ENCODE data around the gene TMC8. TPM values are rescaled to one million over a fixed set of nuclear protein-coding genes. Genes with fewer than 3 reads are reported as not detected.

TMC8 gene
- polyA plus RNA-seq, 2 of the 4 experiments (the other 2 are of a cell fraction): 0.14 to 0.26 TPM

- ATAC-seq: peak; percentile 36 to 72
- H3K4me1 ChIP-seq: peaks cover 32% of the 10 kb centered on the region
- peak overlapping the region; percentile 82 to 88 for H3K27ac ChIP-seq
- no peak for FAIRE-seq
- H3K4me2 ChIP-seq: peak overlapping the region; percentile 91
- WGBS (ENCODE audit: missing lambda C conversion rate): 51% methylated on average over 9 of the region's 10 CpGs
- ChIA-PET POLR2A (interaction anchor here (0.9 to 2.1 kb wide), 3 partner anchors 17 to 44 kb away, joined by 4 to 5 read pairs (median 5); no protein-coding TSS in a partner anchor), CTCF (interaction anchor here (0.5 to 7.2 kb wide), 26 partner anchors 8 to 446 kb away, joined by 3 to 105 read pairs (median 5); partner anchors contain the start of genes BIRC5 and TMC6)
- H3K9me3 ChIP-seq: no peaks in the 10 kb centered on the region
- peak overlapping the region; percentile 72 for H3K4me3 ChIP-seq
- TF ChIP-seq RAD21 (conservative IDR thresholded peaks at IDR 0.05 in 1 of 2, IDR thresholded peaks at IDR 0.05 in 1 of 2) (no peak), FOSB (CRISPR knock-in tag; IDR thresholded peaks at IDR 0.05) (0 out of 2 replicates have a peak, but pooled peaks have one; percentile 24), HOXA7 (CRISPR knock-in tag; IDR thresholded peaks at IDR 0.05) (0 out of 2 replicates have a peak, but pooled peaks have one; percentile 22)
- peak; percentile 73 to 79 for DNase-seq (ENCODE audit: low read depth in 1 of 2, low spot score in 1 of 2)
Observed at GRCh38 chr17:78185981-78186691, 55.6 kb downstream of the TMC8 start.

GRCh38 chr17:78186692-78187595, 56.4 kb downstream of the TMC8 start, which contains the start of the genes AFMID and TK1:
Gene AFMID, plus strand, starts transcription at chr17:78187362. Its CDS starts 9 bp downstream, at chr17:78187371.
Gene TK1, minus strand, starts transcription at chr17:78187052. Its CDS starts 58 bp downstream, at chr17:78186994.
- peak; percentile 89 for TF ChIP-seq CTCF (IDR thresholded peaks at IDR 0.05)
- TF ChIP-seq MAFK (IDR thresholded peaks at IDR 0.05; ENCODE audit: partially characterized antibody): no peak
- TF ChIP-seq POLR2A (IDR thresholded peaks at IDR 0.05; ENCODE audit: low read length): peak; percentile 95
- TF ChIP-seq SMC3 (IDR thresholded peaks at IDR 0.05): peak; percentile 48; the same call in 2 of the 3 replicates
- TF ChIP-seq TP53 (CRISPR knock-in tag; IDR thresholded peaks at IDR 0.05): 0 out of 2 replicates have a peak, but pooled peaks have one; percentile 57
- peak in 1 of 2 experiments; percentile 29; a peak in 1 of 5 replicates for TF ChIP-seq RAD21 (conservative IDR thresholded peaks at IDR 0.05 in 1 of 2, IDR thresholded peaks at IDR 0.05 in 1 of 2)
- TF ChIP-seq BHLHE40 (IDR thresholded peaks at IDR 0.05; ENCODE audit: low read depth, low read length): 0 out of 2 replicates have a peak, but pooled peaks have one; percentile 18
- TF ChIP-seq RFX5 (IDR thresholded peaks at IDR 0.05): peak; percentile 73; the same call in 1 of the 2 replicates
- peak; percentile 60; the same call in 1 of the 2 replicates for TF ChIP-seq PHF8 (IDR thresholded peaks at IDR 0.05; ENCODE audit: borderline replicate concordance, low read depth)
- TF ChIP-seq USF2 (IDR thresholded peaks at IDR 0.05): peak; percentile 68
- peak; percentile 52 to 82; a peak in 4 of 5 replicates for TF ChIP-seq JUN (IDR thresholded peaks at IDR 0.05)
- 0 out of 2 replicates have a peak, but pooled peaks have one; percentile 49 for TF ChIP-seq KDM5A (IDR thresholded peaks at IDR 0.05)
- no peak for TF ChIP-seq TFCP2L1 (CRISPR knock-in tag; IDR thresholded peaks at IDR 0.05)
- peak; percentile 90 for TF ChIP-seq MAX (IDR thresholded peaks at IDR 0.05)
- TF ChIP-seq HOXB5 (CRISPR knock-in tag; IDR thresholded peaks at IDR 0.05): peak; percentile 98
- TF ChIP-seq BCL3 (IDR thresholded peaks at IDR 0.05): peak; percentile 95
- peak; percentile 97 for TF ChIP-seq E2F6 (IDR thresholded peaks at IDR 0.05; ENCODE audit: borderline replicate concordance, low read depth)
- peak; percentile 92; the same call in 1 of the 2 replicates for TF ChIP-seq MYC (IDR thresholded peaks at IDR 0.05; ENCODE audit: borderline replicate concordance, low read length)
- no peak for TF ChIP-seq FOSL2 (IDR thresholded peaks at IDR 0.05)
- TF ChIP-seq FOSL2 (CRISPR knock-in tag; IDR thresholded peaks at IDR 0.05): no peak
- TF ChIP-seq NR3C1 (IDR thresholded peaks at IDR 0.05): no peak
- ATAC-seq (peak; percentile 93 to 94), DNase-seq (ENCODE audit: low read depth in 1 of 2, low spot score in 1 of 2) (peak; percentile 99 to 100), FAIRE-seq (no peak)
- Histone ChIP-seq H3K4me3 (peak within 1 kb of the TSS; percentile 72), H3K27ac (peak within 1 kb of the TSS; percentile 82 to 88), H3K4me1 (peaks cover 32% of the 10 kb centered on the region), H3K4me2 (peak within 1 kb of the TSS; percentile 91), H3K9me3 (no peaks in the 10 kb centered on the region)
- ChIA-PET POLR2A (interaction anchor here (0.5 to 2.1 kb wide), 7 partner anchors 10 to 1570 kb away, joined by 3 to 5 read pairs (median 4); no protein-coding TSS in a partner anchor), CTCF (interaction anchor here (0.6 to 7.2 kb wide), 36 partner anchors 12 to 495 kb away, joined by 3 to 105 read pairs (median 4); partner anchors contain the start of genes BIRC5 and TMC6)
- 2% methylated on average over 33 of the region's 57 CpGs for WGBS (ENCODE audit: missing lambda C conversion rate)
